ENCODE data around the gene FMN1. TPM values are rescaled to one million over a fixed set of nuclear protein-coding genes. Genes with fewer than 3 reads are reported as not detected.
A peak's percentile ranks its signal among the peaks of the same experiment; 100 is the strongest.

Gene FMN1
- total RNA-seq, 1 experiment from 2014 or later = 3.6 TPM

DNA sequence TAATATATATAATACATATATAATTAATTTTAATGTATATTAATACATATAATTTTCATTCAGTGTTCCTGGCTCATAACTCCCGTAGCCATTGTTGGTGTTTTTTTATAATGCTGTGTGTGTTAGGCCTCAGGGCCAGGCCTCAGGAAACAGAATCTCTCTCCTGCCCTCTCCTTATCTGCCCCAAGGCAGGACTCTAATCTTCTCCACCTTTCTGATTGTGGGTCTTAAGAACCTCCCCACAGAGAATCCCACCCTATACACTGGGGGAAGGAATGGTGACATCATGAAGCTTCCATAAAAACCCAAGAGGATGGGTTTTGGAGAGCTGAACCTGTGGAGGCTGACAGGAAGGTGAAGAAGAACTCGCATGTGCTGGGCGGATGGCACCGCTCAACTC is 4.0 kb upstream of the FMN1 start:
- DNase-seq (ENCODE audit: low spot score) = no peak

DNA sequence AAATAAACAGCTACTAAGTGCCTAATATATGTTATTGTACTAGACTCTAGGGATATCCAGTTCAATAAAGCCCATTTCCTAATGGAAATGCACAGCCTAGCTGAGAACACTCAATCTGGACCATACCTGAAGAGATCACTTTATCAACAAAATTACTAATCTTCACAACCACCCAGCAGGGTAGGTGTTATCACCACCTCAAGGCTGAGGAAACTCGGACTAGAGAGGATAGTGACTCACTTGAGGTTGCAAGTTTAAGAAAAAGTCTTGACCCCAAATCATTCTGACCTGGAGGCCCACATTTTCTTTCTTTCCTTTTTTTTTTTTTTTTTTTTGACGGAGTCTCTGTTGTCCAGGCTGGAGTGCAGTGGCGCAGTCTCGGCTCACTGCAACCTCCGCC is 3.1 kb upstream of the FMN1 start:
- no peak for DNase-seq (ENCODE audit: low spot score)

DNA sequence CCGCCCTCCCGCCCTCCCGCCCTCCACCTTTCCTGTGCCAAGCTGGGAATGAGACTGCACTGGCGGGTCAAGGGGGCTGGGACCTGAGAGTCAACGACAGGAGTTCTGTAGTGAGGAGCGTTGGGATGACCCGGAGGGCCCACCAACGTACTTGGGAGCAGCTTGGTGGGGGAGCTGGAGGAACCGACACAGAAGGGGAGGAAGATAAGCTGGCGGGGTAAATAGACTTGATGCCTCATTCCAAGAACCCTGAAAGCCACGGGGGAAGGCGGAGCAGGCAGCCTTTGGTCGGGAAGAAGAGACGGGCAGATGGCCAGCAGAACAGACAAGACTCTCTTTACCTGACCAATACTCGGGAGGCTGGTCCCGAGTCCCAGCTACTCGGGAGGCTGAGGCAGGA is 277 bp downstream of the FMN1 start:
- DNase-seq (ENCODE audit: low spot score) = no peak

DNA sequence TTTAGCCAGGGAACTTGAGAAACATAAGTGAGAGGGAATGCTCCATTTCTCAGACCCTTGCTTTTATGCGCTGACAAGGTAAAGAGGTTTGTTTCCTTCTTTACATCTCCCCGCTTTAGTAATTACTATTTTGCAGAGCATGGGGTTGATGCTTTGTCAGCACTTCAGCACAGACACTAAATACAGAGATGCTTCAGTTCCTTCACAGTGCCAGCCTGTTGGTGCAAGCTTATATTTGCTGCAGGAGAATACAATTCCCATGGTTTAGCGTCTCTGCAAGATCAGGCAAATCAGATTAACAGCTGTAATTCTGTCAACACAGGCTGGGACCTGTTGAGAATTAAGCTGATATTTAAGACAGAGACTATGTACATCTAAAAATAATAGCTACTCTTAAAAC is 2.9 kb downstream of the FMN1 start:
- DNase-seq (ENCODE audit: low spot score) = no peak

DNA sequence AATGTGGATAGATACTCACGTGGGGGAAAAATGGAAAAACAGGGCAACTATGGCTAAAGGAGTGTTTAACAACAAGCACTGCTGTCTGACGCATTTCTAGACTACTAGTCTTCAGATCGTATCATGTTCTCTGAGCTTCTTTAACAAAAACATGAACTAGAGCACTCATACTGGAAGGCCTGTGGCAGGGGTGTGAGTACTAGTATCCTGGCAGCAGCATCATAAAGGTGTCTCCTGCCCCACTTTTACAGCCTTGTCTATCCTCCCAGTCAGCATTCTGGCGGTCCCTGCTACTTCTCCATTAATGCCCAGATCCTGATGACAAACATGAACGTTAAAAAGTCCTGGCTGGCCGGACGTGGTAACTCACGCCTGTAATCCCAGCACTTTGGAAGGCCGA is 4.0 kb downstream of the FMN1 start:
- no peak for DNase-seq (ENCODE audit: low spot score)

DNA sequence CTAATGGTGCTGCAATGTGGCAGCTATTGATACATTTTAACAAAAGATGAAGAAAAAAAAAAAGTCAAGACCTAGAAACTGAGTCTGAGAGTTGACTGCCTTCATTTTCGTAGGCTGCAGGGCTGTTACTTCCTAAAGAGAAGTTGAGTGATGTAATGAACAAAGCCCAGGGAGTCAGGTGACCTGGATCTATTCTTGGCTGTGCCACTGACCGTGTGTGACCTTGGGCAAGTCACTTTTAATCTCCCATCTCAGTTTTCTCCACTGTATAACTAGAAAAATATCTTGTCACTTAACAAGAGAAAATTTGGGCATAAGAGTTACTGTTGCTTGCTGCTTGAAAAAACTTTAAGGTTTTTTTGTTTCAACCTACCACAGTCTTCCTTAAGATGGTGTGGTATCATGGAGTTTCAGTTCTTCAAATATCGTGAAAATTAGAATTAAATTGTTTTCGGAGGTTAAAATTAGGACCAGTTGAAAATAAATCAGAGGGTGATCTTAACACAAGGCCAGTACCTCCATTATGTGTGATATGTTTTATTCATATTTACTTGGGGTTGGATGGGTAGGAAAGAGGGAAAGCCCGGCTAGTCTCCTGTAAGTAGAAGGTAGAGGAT is 5.8 kb downstream of the FMN1 start:
- DNase-seq (ENCODE audit: low spot score) = no peak

DNA sequence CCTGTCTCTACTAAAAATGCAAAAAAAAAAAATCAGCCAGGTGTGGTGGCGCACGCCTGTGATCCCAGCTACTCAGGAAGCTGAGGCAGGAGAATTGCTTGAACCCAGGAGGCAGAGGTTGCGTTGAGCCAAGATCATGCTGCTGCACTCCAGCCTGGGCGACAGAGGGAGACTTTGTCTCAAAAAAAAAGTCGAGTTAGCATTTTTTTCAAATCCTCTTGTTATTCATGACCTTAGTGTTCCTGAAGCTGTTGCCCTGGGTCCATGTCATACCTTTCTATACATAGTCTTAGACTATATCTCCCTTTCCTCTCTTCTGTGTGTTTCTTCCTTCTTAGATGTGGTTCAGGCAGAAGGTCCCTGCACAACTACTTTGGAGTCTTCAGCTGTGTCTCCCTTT is 6.4 kb downstream of the FMN1 start:
- no peak for DNase-seq (ENCODE audit: low spot score)

DNA sequence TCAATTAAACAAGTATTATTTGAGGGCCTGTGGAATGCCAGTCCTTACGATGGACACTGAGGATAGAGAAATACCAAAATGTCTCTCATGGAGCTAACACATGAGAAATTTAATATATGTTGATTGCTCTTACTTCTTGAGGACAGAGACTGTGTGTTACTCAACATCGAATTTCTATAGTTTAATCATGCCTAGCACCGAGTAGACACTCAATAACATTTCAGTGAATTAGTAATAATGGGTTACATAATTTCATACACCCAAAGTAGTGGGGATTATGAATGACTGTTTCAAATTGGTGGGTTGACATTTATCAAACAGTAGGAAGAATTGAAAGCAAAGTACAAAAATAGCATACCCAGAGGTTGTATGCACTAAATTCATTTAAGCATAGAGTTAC is 11.2 kb downstream of the FMN1 start:
- no peak for DNase-seq (ENCODE audit: low spot score)

DNA sequence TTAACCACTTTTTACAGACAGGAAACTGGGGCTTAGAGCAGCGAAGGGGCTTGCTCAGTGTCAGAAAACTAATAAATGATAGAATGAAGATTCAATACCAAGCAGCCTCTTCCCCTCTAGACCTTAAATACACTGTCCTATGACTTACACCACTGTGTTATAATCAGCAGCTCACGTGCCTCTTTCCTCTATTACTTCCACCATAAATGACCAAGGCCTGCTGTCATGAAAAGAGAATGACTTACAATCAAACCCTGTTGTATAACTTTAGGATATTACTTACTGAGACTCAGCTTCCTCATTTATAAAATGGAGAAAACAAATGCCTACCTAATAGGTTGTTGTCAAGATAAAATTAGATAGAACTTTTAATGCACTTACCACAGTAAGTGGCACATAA is 11.6 kb downstream of the FMN1 start:
- DNase-seq (ENCODE audit: low spot score) = no peak

DNA sequence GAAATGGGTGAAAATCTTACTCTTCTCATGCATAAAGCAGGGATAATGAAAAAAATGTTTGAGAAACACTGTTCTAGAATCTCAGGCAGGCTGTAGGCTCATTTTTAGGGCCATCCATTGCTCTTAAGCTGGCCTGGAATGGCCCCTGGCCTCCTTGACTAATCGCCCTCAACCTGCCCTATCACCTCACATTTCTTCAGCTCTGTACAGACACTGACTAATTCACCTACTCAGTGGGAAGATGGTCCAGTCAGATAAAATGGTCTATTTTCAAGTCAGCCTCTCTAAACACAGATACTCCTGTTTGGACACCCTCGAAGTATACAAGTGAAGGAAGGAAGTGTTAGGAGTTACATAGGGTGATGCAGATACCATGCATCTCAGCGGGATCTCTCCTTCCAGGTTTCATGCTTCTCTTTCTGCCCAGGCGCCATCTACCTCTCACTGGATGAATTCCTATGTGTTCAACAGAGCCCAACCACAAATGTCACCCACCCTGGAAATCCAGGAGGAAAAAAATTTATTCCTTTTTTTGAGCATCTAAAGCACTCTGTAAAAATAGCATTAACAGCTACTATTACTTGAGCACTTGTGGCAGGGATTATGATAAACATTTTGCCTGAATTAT is 12.1 kb downstream of the FMN1 start:
- no peak for DNase-seq (ENCODE audit: low spot score)

DNA sequence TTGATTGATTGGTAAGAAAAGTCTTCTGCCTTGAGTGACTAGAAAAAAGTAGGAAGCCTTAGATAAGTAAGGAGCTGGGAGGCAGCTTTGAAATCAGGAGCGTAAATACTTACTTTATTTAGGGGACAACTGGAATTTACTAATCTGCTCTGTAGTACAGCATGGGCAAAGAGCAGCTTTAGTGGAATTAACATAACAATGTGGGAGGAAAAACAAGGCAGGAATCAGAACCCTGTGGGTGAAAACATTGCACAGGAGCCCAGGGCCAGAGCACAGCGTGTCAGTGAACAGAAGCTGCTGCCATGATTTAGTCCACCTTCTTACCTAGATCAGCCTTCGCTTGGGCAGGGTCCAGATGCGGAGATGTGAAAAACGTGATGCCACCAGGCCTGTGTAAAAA is 14.6 kb downstream of the FMN1 start:
- DNase-seq (ENCODE audit: low spot score) = no peak

DNA sequence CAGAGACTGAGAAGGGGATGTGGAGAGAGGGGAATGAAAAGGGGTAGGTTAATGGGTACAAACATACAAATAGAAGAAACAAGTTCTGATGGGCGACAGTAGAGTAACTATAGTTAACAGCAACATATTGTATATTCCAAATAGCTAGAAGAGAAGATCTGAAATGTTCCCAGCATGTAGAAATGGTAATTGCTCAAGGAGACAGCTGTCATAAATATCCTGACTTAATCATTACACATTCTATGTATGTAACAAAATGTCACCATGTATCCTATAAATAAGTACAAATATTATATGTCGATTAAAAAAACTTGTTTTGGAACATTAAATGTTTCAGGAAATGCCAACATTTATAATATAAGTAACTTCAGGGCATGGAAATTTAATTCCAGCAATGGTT is 23.3 kb downstream of the FMN1 start:
- DNase-seq (ENCODE audit: low spot score) = no peak

DNA sequence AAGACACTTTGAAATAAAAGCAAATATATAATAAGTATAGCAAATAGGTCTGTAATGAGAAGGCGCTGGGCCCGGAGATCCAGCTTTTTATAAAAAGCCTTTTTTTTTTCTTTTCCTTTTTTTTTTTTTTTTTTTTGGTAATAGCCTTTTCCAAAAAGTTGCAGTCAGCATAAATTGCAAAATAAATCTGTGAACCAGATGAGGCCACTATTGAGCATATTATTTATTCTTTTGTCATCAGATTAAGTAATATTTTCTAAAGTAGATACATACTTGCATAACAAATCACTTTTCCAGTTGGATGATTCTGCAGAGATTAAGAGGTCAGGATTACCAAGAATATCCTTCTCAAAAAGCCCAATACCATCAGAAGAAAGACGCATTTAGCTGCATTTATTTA is 24.9 kb downstream of the FMN1 start:
- DNase-seq (ENCODE audit: low spot score) = no peak

DNA sequence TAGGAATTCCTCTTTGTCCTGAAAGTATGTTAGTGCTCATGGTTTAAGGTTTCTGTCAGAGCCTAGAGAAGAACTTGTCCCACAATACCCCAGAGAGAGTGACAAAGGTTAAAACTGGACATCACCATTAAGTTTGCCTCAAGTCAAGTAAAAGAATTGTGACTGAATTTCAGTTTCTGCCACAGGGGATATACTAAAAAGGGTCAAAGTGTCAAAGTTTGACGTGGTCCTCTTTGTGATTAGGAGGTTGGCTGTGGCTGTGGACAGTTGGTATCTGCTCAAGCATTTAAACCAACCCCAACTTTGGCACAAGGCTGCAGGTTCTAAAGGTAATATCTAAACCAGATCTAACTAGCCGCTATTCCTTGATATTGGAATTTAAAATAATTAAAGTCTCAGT is 26.1 kb downstream of the FMN1 start:
- DNase-seq (ENCODE audit: low spot score) = no peak

DNA sequence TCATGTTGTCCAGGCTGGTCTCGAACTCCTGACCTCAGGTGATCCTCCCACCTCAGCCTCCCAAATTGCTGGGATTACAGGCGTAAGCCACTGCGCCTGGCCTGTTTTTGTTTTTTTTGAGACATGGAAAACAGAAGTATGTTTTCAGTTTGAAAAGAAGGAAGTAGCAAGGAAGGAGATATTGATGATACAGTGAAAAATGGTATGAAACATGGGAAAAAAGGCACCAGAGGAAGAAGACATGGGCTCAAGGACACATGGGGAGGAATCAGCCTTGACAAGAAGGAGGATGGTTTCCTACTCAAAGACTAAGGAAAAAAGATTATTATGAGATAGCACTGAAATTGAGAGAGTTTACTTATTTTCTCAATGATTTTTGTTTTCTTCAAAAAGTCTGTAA is 30.7 kb downstream of the FMN1 start:
- DNase-seq (ENCODE audit: low spot score) = no peak

DNA sequence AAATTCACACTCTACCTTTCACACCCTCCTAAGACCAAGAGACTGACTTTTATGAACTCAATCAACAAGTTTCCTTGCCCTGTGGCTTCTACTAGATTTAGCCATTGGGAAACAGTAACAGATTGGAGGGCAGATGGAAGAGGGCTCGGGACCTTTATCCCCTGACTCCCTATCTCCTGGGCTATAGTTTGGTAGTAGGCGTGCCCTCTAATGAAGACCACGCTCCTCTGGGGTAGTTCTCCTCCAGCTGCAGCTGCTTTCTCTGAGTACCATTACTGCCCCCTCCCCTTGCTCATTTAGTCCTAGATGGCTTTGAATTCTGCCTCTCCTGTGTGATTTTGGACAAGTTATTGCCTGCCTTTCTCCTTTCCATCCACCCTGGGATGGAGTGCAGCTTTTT is 33.3 kb downstream of the FMN1 start:
- no peak for DNase-seq (ENCODE audit: low spot score)

DNA sequence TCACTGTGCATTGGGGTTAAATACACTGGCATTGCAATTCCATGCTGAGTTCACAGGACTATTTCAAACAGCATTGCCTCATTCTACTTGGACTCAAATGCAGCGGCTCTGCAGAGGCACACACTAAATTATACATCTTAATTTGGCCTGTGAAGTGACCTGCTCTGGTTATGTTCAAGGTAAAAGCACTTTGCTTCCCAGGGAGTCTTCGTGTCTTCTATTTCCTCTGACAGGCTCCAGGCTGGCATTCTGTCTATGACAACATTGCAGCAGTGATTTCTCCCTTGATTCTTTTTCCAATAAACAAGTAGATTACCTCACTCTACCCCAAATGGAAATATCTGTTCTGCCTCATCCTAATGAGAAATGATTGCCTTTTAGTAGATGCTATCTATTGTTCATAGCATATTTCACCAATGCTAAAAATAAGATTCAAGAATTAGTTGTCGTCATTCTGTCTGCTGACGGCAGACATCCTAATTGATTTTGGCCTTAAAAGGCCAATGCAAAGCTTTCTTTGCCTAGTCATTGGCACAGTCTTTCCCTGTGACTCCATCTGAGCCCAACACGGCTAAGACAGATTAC is 33.8 kb downstream of the FMN1 start:
- DNase-seq (ENCODE audit: low spot score) = no peak

DNA sequence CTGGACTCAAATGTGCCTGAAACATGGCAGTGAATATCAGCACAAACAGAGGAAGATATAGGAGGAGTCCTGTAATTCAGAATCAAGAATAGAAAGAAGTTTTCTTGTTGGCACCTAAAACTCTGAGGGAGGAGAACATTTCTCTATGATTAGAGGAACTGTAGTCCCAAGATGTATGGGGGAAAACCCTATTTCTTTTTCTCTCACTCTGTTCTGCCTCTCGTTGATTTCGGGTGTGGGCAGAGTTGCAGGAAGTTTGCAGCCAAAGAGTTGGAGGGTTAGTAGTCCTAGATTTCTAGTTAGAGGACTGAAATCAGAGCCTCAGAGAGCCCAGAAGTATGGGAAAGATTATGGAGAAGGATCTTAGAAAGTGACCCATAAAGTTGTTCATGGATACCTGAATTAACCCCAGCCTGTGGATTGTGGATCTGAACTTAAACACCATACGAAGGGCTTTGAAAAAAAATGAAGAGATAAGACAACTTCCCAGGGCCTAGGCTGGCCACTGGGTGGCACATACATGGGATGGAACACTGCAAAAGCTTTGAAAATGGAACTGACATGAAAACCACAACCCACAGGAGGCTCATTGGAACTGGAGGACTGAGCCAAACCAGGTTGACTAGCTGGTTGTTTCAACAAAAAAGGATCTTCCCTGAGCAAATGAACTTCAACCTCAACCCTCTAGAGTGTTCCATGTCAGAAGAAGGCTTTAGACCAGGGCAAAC is 34.6 kb downstream of the FMN1 start:
- peak; percentile 36 for DNase-seq (ENCODE audit: low spot score)

DNA sequence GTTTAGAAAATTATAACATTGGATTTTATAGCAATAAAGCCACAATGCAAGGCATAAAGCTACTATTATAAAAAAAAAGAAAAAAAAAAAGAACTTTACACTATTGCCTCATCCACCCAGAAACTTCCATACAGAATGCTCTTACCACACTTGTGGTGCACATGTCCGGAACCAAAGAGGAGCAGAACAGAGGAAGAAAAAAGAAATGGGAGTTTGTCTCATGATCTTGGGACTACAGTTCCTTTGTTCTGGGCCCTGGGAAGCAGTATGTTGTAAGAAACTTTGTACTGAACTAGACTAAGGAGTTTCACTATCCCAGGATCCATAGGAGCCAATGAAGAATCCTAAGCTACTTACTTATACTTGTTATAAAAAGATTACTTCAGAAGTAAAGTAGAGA is 36.1 kb downstream of the FMN1 start:
- DNase-seq (ENCODE audit: low spot score) = no peak

DNA sequence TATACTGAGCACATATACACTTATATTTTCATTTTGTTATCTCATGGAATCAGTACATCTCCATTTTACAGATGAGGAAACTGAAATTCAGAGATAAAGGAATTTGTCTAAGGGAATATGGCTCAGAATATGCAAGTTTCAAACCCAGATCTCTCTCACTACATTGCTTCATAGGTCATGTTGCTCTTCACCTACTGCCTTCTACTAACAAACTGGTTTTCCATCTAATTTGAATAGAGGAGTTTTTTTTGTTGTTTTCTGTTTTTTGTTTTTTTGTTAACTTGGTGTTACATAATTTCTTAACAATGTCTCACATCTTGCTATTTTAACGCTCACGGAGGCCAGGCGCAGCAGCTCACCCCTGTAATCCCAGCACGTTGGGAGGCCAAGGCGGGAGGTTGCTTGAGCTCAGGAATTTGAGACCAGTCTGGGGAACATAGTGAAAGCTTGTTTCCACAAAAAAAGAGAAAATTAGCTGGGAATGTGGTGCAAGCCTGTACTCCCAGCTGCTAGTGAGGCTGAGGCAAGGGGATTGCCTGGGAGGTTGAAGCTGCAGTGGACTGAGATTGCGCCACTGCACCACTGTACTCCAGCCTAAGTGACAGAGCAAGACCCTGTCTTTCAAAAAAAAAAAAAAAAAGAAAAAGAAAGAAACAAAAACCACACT is 37.0 kb downstream of the FMN1 start:
- DNase-seq (ENCODE audit: low spot score) = no peak

DNA sequence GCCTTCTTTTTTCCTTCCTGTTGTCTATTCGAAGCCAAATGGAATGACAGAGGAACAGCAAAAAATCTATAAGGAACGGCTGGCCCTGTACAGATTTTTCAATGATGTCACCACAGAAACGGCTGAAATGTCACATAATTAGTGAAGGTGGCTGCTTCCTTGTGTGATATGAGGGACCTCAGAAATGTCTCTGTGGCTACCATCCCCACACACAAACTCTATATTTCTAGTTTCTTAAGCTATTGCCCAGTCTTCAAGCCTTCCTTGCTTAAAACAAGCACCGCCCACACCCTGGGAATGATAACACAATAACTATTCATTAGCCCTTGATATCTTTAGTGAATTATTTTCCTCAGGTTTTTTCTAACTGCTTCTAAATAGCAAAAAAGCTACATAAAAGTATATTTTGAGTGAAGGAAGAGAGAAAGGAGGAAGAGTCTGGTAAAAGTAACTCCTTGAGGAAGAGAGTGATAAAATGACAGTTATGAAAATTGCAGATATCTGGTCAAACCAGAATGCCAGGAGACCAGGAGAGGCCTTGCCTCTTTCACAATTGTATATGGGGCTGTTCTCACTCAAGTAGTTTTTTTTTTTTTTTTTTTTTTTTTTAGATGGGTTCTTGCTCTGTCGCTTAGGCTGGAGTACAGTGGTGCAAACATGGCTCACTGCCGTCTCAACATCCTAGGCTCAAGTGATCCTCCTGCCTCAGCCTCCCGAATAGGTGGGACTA is 38.7 kb downstream of the FMN1 start:
- no peak for DNase-seq (ENCODE audit: low spot score)
